Measurements from ENCODE around the gene KDM4C. TPM values are rescaled to one million over a fixed set of nuclear protein-coding genes. Genes with fewer than 3 reads are reported as not detected.

KDM4C gene
- total and polyA plus RNA-seq, 2 of the 13 experiments (the other 11 are each of a cell fraction or from before 2014, with no cell fraction given), result 19.4 to 23.6 TPM

DNA sequence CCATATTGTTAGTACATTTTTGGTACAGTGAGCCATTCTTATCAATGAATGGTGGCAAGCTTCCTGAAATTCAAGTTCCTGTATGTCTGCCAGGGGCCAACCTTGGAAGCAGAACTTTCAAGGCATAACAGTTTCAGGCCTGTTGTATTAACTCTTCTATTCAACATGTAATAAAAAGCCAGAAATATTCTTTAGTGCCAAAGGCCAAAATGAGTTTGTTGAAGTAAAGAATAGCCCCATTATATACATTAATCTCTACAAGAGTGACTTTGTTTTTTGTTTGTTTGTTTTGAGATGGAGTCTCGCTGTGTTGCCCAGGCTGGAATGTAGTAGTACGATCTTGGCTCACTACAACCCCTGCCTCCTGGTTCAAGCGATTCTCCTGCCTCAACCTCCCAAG lies 321.3 kb downstream of the KDM4C start (continued):
- TF ChIP-seq ZNF142 (CRISPR knock-in tag; IDR thresholded peaks at IDR 0.05), result no peak
- TF ChIP-seq NR2F2 (IDR thresholded peaks at IDR 0.05; ENCODE audit: borderline replicate concordance, low read depth), result no peak
- TF ChIP-seq NRL (CRISPR knock-in tag; IDR thresholded peaks at IDR 0.05; ENCODE audit: borderline replicate concordance), result no peak
- TF ChIP-seq, protein P1, sequence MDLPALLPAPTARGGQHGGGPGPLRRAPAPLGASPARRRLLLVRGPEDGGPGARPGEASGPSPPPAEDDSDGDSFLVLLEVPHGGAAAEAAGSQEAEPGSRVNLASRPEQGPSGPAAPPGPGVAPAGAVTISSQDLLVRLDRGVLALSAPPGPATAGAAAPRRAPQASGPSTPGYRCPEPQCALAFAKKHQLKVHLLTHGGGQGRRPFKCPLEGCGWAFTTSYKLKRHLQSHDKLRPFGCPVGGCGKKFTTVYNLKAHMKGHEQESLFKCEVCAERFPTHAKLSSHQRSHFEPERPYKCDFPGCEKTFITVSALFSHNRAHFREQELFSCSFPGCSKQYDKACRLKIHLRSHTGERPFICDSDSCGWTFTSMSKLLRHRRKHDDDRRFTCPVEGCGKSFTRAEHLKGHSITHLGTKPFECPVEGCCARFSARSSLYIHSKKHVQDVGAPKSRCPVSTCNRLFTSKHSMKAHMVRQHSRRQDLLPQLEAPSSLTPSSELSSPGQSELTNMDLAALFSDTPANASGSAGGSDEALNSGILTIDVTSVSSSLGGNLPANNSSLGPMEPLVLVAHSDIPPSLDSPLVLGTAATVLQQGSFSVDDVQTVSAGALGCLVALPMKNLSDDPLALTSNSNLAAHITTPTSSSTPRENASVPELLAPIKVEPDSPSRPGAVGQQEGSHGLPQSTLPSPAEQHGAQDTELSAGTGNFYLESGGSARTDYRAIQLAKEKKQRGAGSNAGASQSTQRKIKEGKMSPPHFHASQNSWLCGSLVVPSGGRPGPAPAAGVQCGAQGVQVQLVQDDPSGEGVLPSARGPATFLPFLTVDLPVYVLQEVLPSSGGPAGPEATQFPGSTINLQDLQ (CRISPR knock-in tag; IDR thresholded peaks at IDR 0.05), result no peak
- no peak for TF ChIP-seq PAF1 (CRISPR knock-in tag; IDR thresholded peaks at IDR 0.05)
- no peak for TF ChIP-seq NFYB (CRISPR knock-in tag; IDR thresholded peaks at IDR 0.05)
- no peak for TF ChIP-seq ZBTB4 (CRISPR knock-in tag; IDR thresholded peaks at IDR 0.05; ENCODE audit: borderline replicate concordance)
- TF ChIP-seq HOXD1 (CRISPR knock-in tag; IDR thresholded peaks at IDR 0.05), result no peak
